GM18498 (cell line): ENCODE data around the gene FSTL4.
"Not testable (repeated sequence)": the region's sequence is repeated elsewhere in the genome, so short reads cannot be mapped to it uniquely, and the experiment has no call there.

Experiments
- ATAC-seq: cut with Tn5 transposase; IDR thresholded peaks from one replicate; pipeline ENCODE4 v1.9.1; 2021; ENCODE audit warnings: mild to moderate bottlenecking, moderate library complexity; ENCODE audit not compliant: unreplicated experiment

The FSTL4 gene

DNA sequence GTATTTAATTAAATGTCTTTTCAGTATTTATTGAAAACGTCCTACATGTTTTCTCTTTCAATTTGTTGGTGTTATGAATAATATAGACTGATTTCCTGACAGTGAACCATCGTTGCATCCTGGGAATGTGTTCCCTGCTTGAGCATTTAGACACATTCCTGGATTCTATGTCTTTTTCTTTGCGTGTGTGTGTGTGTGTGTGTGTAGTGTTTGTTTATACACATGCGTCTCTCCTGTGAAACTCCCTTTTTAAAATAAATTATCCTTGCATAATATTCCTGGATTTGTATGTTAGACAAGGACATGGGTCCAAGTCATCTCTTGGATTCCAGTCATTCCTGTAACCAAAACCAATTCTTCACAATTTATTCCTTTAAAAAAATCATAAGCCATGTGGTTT is 407.1 kb downstream of the FSTL4 start:
- ATAC-seq, result no peak

DNA sequence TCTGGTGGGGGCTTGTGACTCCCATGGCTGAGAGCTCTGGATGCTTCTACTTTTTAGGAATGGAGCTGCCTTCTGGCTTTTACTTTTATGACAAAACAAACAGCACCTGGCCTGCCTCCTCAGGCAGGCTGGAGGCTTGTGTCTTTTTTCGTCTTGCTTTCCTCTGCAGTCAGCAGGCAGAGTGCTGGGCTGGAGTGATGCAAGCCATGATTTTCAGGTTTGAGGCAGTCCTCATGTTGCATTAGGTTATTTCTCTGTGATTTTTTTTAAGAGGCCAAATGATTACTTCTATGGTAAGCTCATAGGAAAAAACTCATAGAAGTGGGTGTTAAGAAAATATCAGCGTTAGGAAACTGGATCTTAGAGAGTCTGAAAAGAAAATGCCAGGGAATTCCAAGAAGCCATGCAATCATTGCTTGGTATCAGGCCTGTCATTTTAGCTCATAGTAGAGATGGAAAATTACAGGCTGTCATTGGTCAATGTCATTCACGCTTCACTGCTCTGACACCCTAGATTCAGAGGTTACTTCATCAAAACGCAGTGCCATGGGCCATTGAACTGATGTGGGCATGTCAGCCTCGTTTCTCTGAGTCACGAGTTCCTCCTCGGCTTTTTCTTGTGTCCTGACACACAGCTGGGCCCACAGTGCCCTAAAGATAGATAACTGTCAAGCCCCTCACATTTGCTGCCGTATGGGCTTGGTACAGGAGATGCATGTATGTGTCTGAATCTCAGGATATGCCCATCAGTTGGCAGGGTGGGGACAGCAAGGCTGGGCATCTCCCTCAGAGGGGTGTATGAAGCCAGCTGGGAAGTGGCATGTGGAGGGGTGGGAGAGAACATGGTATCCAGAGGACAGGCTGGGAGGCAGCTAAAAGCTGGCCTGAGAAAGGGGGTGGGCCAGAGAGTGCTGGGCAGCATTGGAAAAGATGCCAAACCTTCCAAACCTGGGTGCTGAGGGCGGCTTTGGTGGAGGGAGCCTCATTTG is 408.7 kb downstream of the FSTL4 start:
- ATAC-seq, result no peak

DNA sequence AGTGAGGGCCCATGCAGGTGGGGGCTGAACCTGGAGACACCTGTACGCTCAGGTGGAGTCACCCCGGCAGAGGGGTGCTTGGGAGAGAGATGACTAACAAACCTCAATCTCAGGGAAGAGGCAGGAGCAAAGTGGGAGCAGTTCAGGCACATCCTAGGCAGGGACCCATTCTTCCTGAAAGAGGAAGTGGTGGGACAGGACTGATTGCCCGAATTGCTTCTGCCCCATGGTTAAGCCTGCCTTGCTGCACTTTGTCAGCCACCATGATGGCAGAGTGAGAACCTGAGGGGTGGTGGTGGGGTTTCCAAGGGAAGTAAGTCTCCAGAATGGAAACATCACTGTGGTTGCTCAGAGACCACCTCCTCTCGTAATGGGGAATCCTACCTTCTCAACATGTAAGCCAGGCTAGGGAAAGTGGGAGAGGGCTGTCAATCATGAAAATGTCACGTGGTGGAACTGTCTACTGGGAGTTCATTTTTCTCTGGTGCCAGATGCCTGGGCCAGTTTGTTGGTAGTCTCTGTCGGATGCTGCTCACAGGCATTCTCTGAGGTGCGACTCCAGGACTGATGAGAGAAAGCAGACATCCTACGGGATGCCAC is 410.2 kb downstream of the FSTL4 start:
- no peak for ATAC-seq

DNA sequence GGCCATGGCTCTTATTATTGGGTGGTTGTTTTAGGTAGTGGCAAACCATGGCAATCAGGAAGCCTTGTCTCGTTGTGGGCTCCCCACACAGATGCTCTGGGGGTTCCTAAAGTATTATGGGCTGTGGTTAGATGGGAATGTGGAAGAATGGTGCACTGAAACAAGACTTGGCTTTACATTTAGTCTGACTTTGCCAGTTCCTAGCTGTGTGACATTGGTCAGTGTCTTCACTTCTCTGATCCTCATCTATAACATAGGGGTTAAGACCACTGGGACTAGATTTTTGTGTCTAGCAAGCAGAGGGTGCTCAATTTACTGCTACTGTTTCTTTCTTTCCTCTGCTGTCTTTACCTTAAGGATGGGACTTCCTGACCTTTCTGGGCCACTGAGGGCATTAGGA is 411.0 kb downstream of the FSTL4 start:
- no peak for ATAC-seq

DNA sequence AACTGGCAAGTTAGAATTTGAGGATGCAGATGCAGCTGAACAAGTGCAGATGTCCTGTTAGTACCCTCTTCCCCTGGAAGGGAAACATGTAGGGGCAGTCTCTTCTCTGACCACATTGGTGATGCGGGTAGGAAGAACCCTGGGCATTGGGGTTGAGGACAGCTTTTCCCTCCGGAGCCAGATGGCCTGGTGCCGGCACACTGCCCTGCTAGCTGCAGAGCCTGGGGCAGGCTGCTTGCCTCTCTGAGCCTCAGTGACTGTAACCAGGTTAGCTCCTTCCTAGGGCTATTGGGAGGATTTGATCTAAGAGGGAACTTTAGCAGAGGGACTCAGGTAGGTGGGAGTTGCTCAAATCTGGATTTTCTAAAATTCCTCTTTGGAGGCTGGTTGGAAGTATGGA is 412.1 kb downstream of the FSTL4 start:
- ATAC-seq, result no peak

DNA sequence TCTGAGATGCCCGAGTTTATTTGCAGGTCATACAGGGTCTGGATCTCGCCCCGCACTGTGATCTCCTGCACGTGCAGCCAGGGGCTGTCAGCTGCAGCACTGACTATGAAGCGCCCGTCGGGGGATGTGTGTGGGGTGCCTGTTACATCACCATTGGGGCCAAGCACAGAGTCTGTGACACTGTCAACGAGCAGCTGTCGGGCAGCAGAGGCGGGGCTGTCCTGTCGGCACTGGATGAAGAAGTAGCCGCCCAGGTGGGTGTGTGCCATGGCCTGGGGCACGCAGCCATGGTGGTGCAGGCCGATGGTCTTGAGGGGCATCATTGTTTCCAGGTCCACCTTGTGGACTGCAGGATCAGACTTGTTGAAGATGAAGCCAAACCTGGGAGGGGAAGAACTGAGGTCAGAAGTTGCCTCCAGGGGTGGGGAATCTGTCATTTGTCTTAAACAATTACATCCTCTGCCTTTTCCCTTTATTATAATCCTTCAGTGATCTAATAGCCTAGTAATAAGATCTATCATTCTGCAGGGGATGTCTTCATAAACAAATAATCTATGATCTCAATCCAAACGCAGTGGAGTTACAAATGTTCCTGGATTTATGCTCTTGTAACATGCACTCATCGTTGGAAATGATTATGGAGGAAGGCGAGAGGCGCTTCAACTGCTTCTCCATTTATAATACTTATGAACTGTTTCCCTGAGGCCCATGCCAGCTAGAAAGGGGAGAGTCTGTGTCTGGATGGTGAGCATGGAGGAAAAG is 412.7 kb downstream of the FSTL4 start:
- ATAC-seq, result no peak

DNA sequence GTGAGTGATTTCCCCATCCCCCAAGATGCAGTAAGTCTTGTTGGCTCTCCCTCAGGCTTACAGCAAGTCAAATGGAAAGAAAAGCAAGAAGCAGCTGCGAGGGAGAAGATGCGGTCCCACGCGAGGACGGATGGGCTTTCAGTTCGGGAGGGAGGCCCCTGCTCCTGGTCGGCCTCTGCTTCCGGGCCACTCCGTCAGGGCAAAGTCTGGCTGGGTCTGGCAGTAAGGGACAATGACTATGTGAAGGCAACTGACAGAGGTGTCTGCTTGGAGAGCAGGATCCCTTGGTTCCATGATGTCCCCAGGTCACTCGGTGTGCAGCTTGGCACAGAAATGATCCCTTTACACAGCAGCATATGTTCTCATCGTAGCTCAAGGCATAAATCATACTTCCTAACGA is 413.8 kb downstream of the FSTL4 start:
- ATAC-seq, result no peak

DNA sequence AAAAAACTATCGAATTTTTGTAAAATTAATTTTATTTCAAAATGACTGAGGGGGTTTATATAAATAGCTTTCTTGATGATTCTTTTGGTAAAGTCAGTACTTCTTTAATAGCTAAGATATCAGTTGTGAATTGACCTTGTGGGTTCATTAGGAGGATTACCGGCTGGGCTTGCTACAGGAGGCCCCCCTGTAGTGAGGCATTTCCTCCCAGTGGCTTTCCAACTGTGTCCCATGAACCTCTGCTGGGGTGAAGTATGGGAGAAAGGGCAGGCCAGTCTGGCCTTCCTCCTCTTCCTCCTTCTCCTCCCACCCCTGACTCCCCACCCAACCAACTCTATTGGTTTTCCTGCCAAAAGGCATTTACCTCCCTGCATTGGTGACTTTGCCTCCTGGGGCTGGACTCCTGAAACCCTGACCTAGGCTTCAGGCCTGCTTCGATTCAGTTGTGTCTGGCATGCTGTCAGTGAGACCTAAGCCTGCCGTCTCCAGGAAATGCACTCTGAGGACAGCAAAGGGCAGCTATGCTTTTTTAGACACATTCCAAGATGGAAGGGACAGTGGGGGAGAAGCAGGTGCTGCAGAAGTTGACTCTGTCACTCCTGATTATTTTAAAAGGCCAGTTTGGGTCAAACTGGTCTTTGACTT is 415.8 kb downstream of the FSTL4 start:
- ATAC-seq, result no peak

DNA sequence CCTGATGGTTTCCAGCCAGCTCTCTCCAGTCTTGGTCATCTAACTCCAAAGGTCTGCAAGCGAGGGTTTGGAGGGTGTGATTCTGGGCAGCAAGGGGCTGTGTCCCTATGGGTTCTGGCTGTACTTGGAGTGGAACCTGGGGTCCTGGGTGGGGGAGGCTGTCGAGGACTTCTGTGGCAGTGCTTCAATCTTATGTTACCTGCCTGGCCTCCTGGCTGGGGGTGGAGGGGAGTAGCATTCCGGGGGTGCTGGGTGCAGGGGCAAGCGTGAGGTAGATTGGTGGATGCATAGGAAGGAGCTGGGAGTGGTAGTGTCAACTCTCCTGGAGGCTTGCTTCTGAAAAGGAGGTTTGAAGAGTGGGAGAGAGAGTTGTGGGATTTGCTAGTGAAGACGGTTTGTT is 417.1 kb downstream of the FSTL4 start:
- no peak for ATAC-seq

DNA sequence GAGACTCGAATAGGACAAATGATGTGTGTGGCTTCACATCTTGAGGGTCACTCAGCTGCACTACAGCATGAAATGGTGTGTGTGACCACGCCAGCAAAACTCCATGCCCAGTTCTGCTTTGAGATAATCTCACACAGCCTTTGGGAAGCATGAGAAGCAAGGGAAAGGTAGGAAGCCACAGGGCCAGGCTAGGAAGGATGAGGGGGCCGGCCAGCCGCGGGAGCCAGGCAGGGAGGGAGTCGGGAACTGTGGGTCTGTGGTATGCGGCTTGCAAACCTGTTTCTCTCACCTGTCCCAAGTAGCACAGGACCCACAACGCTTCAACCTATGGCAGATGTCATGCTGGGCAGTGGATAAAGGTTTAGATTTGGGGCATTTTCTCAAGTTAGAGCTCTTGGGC is 418.5 kb downstream of the FSTL4 start:
- ATAC-seq, result no peak

DNA sequence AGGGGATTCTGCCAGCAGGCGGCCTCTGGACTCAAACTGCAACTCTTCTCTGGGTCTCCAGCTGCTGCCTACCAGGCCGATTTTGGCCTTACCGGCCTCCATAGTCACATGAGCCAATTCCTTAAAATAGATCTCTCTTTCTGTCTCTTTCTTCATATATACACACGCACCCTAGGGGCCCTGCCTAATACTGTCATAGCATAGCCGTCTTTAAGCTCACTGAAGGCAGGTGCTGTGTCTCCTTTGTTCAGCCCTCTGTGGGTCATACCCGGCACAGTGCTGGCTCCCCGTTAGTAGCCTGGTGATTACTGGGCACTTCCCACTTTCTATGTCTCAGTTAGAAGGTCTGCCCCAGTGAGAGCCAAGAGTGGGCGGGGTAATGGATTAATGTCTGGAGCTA is 419.6 kb downstream of the FSTL4 start:
- no peak for ATAC-seq

DNA sequence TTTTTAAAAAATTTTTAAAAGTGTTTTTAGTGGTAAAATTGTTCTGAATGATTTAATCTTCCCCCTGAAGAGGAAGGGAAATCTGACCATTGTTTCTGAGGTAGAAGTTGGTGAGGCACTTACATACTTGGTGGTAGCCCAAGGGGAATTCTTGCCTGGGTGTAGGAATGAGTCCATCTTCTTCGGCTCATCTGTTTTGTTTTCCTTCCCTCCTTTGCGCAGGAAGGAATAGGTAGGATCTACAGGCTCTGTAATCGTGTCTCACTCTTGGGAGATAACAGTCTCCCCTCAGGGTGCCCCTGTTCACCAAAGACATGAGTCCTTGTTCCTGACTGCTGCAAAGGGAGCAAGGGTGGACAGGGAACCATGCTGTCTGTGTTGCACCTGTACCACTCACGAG is 422.5 kb downstream of the FSTL4 start:
- no peak for ATAC-seq

DNA sequence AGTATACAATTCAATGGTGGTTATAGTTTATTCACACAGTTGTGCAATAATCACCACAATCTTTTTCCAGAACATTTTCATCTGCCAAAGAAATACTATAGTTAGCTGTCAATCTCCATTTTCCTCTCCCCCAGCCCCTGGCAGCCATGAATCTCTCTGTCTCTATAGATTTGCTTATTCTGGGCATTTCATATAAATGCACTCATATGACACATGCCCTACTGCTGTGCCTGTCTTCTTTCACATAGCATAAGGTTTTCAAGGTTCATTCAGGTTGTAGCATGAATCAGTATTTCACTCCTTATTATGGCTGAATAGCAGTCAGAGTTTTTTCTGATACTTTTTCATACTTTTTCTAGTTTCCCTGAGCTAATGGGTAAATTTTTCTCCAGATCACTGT is 432.9 kb downstream of the FSTL4 start:
- no peak for ATAC-seq

DNA sequence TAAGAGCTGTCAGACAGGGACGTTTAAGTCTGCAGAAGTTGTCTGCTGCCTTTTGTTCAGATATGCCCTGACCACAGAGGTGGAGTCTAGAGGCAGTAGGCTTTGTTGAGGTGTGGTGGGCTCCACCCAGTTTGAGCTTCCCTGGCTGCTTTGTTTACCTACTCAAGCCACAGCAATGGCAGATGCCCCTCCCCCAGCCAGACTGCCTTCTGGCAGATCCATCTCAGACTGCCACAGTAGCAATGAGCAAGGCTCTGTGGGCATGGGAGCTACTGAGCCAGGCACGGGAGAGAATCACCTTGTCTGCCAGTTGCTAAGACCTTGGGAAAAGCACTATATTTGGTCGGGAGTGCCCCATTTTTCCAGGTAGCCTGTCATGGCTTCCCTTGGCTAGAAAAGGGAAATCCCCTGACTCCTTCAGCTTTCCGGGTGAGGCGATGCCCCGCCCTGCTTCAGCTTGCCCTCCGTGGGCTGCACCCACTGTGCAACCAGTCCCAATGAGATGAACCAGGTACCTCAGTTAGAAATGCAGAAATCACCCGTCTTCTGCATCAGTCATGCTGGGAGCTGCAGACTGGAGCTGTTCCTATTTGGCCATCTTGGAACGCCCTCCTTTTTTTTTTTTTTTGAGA is 441.5 kb downstream of the FSTL4 start:
- not testable (repeated sequence) for ATAC-seq

DNA sequence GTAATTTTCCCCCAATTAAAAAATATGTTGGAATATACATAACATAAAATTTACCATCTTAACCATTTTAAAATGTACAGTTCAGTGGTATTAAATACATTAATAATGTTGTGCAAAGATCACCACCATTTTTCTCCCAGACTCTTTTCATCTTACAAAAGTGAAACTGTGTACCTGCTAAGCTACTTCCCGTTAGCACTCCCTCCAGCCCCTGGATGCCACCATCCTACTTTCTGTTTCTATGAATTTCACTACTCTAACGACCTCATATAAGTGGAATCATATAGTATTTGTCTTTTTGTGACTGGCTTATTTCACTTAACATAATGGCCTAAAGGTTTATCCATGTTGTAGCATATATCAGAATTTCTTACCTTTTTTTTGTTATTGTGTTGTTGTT is 447.6 kb downstream of the FSTL4 start:
- no peak for ATAC-seq

DNA sequence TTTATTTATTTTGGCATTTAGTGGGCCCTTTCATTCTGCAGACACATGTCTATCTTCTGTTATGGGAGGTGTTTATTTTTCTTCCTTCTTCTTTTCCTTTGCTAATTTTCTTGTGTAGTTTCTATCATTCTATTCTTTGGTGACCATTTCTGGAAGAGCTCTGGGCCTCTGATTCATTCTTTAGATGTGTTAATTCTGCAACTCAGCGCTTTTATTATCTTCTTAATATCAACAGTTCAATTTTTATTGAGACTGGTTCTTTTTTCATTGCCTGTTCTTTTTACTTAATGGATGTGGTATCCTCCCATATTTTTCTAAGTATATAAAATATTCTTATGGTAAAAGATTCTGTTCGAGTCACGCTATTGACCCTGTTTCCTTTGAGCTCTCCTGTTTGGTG is 448.5 kb downstream of the FSTL4 start:
- ATAC-seq, result no peak

DNA sequence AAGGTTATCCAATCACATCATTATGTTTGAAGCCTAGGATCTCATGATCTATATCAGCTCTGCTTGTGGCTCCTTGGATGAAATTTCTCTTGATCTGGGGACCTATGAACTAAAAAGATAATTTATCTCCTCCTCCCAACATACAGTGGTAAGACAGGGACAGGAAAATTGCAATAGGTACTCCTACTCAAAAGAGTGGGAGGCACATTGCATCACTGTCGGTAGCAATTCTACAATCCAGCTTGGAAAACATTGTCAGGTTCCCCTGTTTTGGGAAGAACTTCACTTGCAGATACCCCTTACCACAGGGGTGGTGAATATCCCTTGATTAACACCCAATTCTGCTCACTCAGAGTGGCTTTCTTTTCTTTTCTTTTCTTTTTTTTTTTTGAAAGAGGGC is 452.8 kb downstream of the FSTL4 start:
- no peak for ATAC-seq

DNA sequence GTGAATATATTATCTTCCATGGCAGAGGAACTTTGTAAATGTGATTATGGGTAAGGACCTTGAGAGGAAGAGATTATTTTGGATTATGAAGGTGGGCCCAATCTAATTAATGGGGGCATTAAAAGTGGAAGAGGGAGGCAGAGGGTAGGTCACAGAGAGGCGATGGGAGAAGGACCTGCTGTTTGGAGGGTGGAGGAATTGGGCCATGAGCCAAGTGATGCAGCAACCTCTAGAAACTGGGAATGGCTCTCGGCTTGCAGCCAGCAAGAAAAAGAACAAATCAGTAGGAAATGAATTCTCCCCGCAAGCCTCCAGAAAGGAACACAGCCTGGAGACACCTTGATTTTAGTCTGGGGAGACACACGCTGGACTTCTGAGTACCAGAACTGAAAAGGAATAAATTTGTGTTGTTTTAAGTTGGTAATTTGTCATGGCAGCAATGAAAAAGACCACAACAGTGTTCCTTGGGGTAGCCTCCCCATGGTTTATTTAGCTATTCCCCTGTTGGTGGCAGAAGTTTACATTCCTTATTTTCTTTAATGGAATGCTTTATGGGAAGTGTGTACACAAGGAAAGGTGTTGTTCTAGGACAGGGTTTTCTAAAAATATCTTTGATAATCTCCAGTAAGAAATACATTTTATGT is 456.9 kb downstream of the FSTL4 start:
- no peak for ATAC-seq

DNA sequence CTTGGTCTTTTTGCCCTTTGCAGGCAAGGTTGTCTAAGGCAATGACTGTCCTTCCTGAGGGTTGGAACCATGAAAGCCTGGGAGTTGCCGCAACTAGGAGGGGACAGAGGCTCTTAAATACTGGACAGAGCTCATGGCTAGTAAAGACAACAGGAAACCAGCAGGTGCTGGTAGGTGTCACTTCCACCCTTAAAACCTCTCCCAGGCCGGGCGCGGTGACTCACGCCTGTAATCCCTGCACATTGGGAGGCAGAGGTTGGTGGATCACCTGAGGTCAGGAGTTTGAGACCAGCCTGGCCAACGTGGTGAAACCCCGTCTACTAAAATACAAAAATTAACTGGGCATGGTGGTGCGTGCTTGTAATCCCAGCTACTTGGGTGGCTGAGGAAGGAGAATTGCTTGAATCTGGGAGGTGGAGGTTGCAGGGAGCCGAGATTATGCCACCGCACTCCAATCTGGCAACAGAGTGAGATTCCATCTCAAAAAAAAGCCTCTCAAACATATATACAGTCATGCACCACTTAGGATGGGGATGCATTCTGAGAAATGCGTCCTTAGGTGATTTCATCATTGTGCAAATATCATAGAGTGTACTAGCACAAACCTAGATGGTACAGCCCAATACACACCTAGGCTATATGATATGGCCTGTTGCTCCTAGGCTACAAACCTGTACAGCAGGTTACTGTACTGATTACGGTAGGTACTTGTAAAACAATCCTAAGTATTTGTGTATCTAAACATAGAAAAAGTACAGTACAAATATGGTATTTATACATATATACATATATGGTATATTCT is 457.9 kb downstream of the FSTL4 start:
- no peak for ATAC-seq
